Nephron (organoid): ENCODE results near the gene GSS.

Source experiments
- H3K27ac Mint-ChIP-seq, 3 experiments: 2 replicates each; pipeline ENCODE4 v1.8.0; 2020; ENCODE audit warnings: mixed read lengths in 3 of 3, mild to moderate bottlenecking in 2 of 3, moderate library complexity in 1 of 3
- H3K27me3 Mint-ChIP-seq: 2 replicates; pipeline ENCODE4 v1.8.0; 2021; ENCODE audit warnings: low read depth, mild to moderate bottlenecking, moderate library complexity, mixed read lengths
- H3K36me3 Mint-ChIP-seq: 2 replicates; pipeline ENCODE4 v1.8.0; 2020; ENCODE audit warnings: low read depth, mixed read lengths
- H3K4me1 Mint-ChIP-seq: 2 replicates; pipeline ENCODE4 v1.8.0; 2020; ENCODE audit warnings: mixed read lengths
- H3K4me3 Mint-ChIP-seq, 3 experiments: 2 replicates each; pipeline ENCODE4 v1.8.0; 2020; ENCODE audit warnings: mild to moderate bottlenecking in 3 of 3, mixed read lengths in 3 of 3, moderate library complexity in 2 of 3
- H3K9me3 Mint-ChIP-seq: 2 replicates; pipeline ENCODE4 v1.8.0; 2020; ENCODE audit warnings: mixed read lengths
- TF ChIP-seq, protein P1 (sequence below), 3 experiments: fragments of 200-600 bp; sonication (generic); IDR thresholded peaks; one replicate each; pipeline ENCODE4 v1.5.0; 2021; ENCODE audit warnings: antibody characterized with exemption in 3 of 3; ENCODE audit not compliant: unreplicated experiment in 3 of 3

The GSS gene

DNA sequence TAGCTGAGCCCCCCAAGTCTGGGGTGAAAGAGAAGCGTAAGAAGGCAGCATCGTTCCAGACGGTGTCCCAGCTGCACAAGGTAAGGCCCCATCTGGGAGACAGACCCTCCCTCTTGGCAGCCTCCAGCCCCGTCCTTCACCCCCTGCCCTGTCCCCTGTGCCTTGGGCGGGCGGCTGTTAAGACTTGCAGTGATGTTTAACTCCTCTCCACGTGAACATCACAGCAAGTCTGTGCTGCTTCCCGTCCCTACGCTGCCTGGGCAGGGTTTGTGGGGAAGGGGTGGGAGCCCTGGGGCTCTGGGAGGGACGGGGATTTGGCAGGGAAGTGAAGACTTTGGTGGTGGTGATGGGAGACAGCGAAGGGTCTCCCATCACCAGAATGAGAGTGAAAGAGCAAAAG is 34.6 kb upstream of the GSS start:
- no peak overlapping the region for H3K27ac Mint-ChIP-seq
- TF ChIP-seq, protein P1, sequence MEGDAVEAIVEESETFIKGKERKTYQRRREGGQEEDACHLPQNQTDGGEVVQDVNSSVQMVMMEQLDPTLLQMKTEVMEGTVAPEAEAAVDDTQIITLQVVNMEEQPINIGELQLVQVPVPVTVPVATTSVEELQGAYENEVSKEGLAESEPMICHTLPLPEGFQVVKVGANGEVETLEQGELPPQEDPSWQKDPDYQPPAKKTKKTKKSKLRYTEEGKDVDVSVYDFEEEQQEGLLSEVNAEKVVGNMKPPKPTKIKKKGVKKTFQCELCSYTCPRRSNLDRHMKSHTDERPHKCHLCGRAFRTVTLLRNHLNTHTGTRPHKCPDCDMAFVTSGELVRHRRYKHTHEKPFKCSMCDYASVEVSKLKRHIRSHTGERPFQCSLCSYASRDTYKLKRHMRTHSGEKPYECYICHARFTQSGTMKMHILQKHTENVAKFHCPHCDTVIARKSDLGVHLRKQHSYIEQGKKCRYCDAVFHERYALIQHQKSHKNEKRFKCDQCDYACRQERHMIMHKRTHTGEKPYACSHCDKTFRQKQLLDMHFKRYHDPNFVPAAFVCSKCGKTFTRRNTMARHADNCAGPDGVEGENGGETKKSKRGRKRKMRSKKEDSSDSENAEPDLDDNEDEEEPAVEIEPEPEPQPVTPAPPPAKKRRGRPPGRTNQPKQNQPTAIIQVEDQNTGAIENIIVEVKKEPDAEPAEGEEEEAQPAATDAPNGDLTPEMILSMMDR (IDR thresholded peaks at IDR 0.05; ENCODE audit: unreplicated experiment in 3 of 3) = no peak
- no peaks in the 10 kb centered on the region for H3K9me3 Mint-ChIP-seq
- peaks cover 21% of the 10 kb centered on the region for H3K4me1 Mint-ChIP-seq
- H3K27me3 Mint-ChIP-seq = peaks cover under 1% of the 10 kb centered on the region
- no peak overlapping the region for H3K4me3 Mint-ChIP-seq
- peaks cover 15% of the 10 kb centered on the region for H3K36me3 Mint-ChIP-seq

DNA sequence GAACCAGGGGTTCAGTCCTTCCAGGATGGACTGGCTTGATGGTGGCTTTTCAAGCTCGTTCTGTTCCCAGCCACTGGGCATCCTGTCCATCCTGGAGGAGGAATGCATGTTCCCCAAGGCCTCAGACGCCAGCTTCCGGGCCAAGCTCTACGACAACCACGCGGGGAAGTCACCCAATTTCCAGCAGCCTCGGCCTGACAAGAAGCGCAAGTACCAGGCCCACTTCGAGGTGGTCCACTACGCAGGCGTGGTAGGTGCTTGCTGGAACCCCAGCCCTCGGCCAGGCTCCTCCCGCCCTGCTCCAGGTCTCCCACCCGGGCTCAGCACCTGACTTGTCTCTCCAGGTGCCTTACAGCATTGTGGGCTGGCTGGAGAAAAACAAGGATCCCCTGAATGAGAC is 34.1 kb upstream of the GSS start:
- H3K27ac Mint-ChIP-seq = no peak overlapping the region
- H3K4me3 Mint-ChIP-seq = no peak overlapping the region
- H3K36me3 Mint-ChIP-seq = peaks cover 12% of the 10 kb centered on the region
- H3K4me1 Mint-ChIP-seq = peaks cover 24% of the 10 kb centered on the region
- no peaks in the 10 kb centered on the region for H3K9me3 Mint-ChIP-seq
- peaks cover 4% of the 10 kb centered on the region for H3K27me3 Mint-ChIP-seq
- TF ChIP-seq, protein P1 (IDR thresholded peaks at IDR 0.05; ENCODE audit: unreplicated experiment in 3 of 3) = no peak

DNA sequence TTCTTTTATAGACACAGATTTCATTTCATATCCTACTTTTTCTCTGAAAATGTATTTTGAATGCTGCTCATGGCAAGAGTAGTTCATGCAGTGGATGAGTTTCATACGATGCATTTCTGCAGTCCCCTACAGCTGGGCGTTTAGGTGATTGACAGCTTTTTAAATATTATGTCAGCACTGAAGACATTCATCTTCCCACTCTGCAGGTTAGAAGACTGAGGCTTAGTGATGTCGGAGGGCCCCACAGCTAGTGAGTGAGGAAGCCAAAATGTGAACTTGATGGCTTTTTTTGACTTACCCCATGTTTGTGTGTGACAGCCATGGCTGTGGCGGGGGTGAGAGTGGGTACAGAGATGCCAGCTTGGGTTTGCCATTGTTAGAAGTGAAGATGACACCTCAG is 33.5 kb upstream of the GSS start:
- Mint-ChIP-seq H3K27me3 (peaks cover 4% of the 10 kb centered on the region), H3K9me3 (no peaks in the 10 kb centered on the region), H3K36me3 (peaks cover 12% of the 10 kb centered on the region), H3K4me3 (no peak overlapping the region), H3K4me1 (peaks cover 25% of the 10 kb centered on the region), H3K27ac (no peak overlapping the region)
- TF ChIP-seq, protein P1 (IDR thresholded peaks at IDR 0.05; ENCODE audit: unreplicated experiment in 3 of 3) = no peak

DNA sequence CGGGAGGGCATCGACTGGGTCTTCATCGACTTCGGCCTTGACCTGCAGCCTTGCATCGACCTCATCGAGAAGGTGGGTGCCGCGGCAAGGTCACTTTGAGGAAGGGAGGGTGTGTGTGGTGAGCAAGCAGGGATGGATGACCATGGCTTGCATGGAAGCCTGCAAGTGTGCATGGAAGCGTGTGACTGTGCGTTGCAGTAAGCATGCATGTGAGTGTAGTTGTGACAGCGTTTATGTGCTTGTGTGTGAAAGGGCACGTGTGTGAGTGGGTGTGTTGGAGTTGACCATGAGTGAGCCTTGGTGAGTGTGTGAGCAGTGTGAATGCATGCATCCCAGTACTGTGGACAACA is 32.6 kb upstream of the GSS start:
- Mint-ChIP-seq H3K27me3 (peaks cover 10% of the 10 kb centered on the region), H3K36me3 (peaks cover 12% of the 10 kb centered on the region), H3K9me3 (no peaks in the 10 kb centered on the region), H3K4me1 (peaks cover 35% of the 10 kb centered on the region), H3K4me3 (peak overlapping the region in 2 of 3 experiments; percentile 26 to 50), H3K27ac (peak overlapping the region in 2 of 3 experiments; percentile 19 to 32)
- TF ChIP-seq, protein P1 (IDR thresholded peaks at IDR 0.05; ENCODE audit: unreplicated experiment in 3 of 3) = no peak

DNA sequence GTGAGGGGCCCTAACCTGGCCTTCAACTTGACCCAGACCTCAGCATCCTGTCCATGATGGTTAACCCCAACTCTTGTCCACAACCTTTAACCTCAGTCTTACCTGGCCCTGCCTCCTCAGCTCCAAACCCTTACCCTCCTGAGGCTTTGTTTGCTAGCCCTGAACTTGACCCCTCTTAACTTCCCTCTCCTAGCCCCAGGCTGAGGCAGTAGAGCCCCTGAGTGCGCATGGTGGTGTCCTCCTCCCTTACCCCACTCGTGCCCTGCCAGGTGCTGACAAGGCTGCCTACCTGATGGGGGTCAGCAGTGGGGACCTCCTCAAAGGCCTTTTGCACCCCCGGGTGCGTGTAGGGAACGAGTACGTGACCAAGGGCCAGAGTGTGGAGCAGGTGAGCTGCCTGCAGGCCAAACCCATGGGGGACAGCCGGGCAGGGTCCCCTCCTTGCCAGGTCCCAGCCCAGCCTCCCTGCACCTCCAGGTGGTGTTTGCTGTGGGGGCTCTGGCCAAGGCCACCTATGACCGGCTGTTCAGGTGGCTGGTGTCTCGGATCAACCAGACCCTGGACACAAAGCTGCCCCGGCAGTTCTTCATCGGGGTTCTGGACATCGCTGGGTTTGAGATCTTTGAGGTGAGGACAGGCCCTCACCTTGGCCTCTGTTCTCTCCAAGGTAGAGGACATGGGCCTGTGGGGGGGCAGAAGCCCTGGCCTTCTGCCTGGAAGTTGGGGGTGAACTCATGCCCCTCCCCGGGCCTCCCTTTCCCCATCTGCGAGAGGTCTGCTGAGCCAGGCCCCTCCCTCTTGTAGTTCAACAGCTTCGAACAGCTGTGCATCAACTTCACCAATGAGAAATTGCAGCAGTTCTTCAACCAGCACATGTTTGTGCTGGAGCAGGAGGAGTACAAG is 31.9 kb upstream of the GSS start:
- TF ChIP-seq, protein P1 (IDR thresholded peaks at IDR 0.05; ENCODE audit: unreplicated experiment in 3 of 3) = no peak
- Mint-ChIP-seq H3K9me3 (no peaks in the 10 kb centered on the region), H3K27me3 (peaks cover 10% of the 10 kb centered on the region), H3K4me3 (peak overlapping the region in 2 of 3 experiments; percentile 26 to 50), H3K27ac (peak overlapping the region in 2 of 3 experiments; percentile 19 to 32), H3K4me1 (peaks cover 41% of the 10 kb centered on the region), H3K36me3 (peaks cover 10% of the 10 kb centered on the region)
